Neutrophil (primary cell): Measurements from ENCODE around the gene COL18A1.

ENCODE experiments used
- H3K27ac ChIP-seq: fragments of 200-600 bp; sonication (generic); 2 replicates; pipeline ENCODE4 v1.5.1; 2016; ENCODE audit warnings: mild to moderate bottlenecking, moderate library complexity
- H3K27me3 ChIP-seq: fragments of 200-600 bp; sonication (generic); 2 replicates; pipeline ENCODE4 v1.6.0; 2016; ENCODE audit warnings: mild to moderate bottlenecking
- H3K36me3 ChIP-seq: fragments of 200-600 bp; sonication (generic); 2 replicates; pipeline ENCODE4 v1.5.1; 2017
- H3K4me1 ChIP-seq, 2 experiments: fragments of 200-600 bp in 1 of 2; sonication (generic) in 1 of 2; 1 replicate in 1 of 2; 2 replicates in 1 of 2; pipeline versions ENCODE4 v1.5.1 to v1.6.1; 2013 to 2016; ENCODE audit warnings: low read depth in 1 of 2, low read length in 1 of 2, mild to moderate bottlenecking in 1 of 2, moderate library complexity in 1 of 2; ENCODE audit not compliant: control insufficient read depth in 1 of 2, insufficient read depth in 1 of 2
- H3K4me3 ChIP-seq, 2 experiments: fragments of 200-600 bp in 1 of 2; sonication (generic) in 1 of 2; 1 replicate in 1 of 2; 2 replicates in 1 of 2; pipeline ENCODE4 v1.5.1; 2013 to 2016; ENCODE audit warnings: low read depth in 1 of 2, low read length in 1 of 2, mild to moderate bottlenecking in 1 of 2, moderate library complexity in 1 of 2
- H3K9me3 ChIP-seq: fragments of 200-600 bp; sonication (generic); 2 replicates; pipeline ENCODE4 v1.5.1; 2016
- CTCF ChIP-seq: fragments of 200-600 bp; sonication (generic); IDR thresholded peaks from 2 replicates; pipeline ENCODE4 v1.5.1; 2016; ENCODE audit warnings: antibody characterized with exemption

The COL18A1 gene

GRCh38 chr21:45513003-45513717 is 108.2 kb downstream of the COL18A1 start:
- peaks cover 65 to 84% of the 10 kb centered on the region in 2 experiments for H3K4me1 ChIP-seq
- no peaks in the 10 kb centered on the region for H3K27me3 ChIP-seq
- H3K27ac ChIP-seq, result peak overlapping the region; percentile 93
- no peak for TF ChIP-seq CTCF
- H3K36me3 ChIP-seq, result peaks cover 87% of the 10 kb centered on the region
- H3K4me3 ChIP-seq, result no peak overlapping the region
- H3K9me3 ChIP-seq, result no peaks in the 10 kb centered on the region

- H3K27ac ChIP-seq, result peak overlapping the region; percentile 93
- H3K4me1 ChIP-seq, result peaks cover 71 to 78% of the 10 kb centered on the region in 2 experiments
- no peaks in the 10 kb centered on the region for H3K9me3 ChIP-seq
- H3K4me3 ChIP-seq, result no peak overlapping the region
- TF ChIP-seq CTCF, result no peak
- no peaks in the 10 kb centered on the region for H3K27me3 ChIP-seq
- H3K36me3 ChIP-seq, result peaks cover 80% of the 10 kb centered on the region
These were observed 108.9 kb downstream of the COL18A1 start for GRCh38 chr21:45513741-45514310.

- H3K36me3 ChIP-seq, result peaks cover 74% of the 10 kb centered on the region
- TF ChIP-seq CTCF, result no peak
- peak overlapping the region; percentile 93 for H3K27ac ChIP-seq
- no peaks in the 10 kb centered on the region for H3K27me3 ChIP-seq
- H3K4me3 ChIP-seq, result no peak overlapping the region
- H3K4me1 ChIP-seq, result peaks cover 77 to 78% of the 10 kb centered on the region in 2 experiments
- no peaks in the 10 kb centered on the region for H3K9me3 ChIP-seq
These were observed 109.5 kb downstream of the COL18A1 start for GRCh38 chr21:45514311-45515021.

- Histone ChIP-seq H3K27ac (peak overlapping the region; percentile 93), H3K4me1 (peaks cover 82 to 87% of the 10 kb centered on the region in 2 experiments), H3K27me3 (no peaks in the 10 kb centered on the region), H3K9me3 (no peaks in the 10 kb centered on the region), H3K36me3 (peaks cover 65% of the 10 kb centered on the region), H3K4me3 (peak overlapping the region in 1 of 2 experiments; percentile 28)
- no peak for TF ChIP-seq CTCF
These were observed 110.5 kb downstream of the COL18A1 start for GRCh38 chr21:45515241-45516061.

GRCh38 chr21:45516071-45516670 is 111.2 kb downstream of the COL18A1 start:
- H3K9me3 ChIP-seq, result no peaks in the 10 kb centered on the region
- no peaks in the 10 kb centered on the region for H3K27me3 ChIP-seq
- peak overlapping the region; percentile 93 for H3K27ac ChIP-seq
- peak overlapping the region; percentile 57 to 63 for H3K4me3 ChIP-seq
- H3K36me3 ChIP-seq, result peaks cover 63% of the 10 kb centered on the region
- peaks cover 89 to 94% of the 10 kb centered on the region in 2 experiments for H3K4me1 ChIP-seq
- no peak for TF ChIP-seq CTCF
